ENCODE results near the gene NOTO.

NOTO gene

DNA sequence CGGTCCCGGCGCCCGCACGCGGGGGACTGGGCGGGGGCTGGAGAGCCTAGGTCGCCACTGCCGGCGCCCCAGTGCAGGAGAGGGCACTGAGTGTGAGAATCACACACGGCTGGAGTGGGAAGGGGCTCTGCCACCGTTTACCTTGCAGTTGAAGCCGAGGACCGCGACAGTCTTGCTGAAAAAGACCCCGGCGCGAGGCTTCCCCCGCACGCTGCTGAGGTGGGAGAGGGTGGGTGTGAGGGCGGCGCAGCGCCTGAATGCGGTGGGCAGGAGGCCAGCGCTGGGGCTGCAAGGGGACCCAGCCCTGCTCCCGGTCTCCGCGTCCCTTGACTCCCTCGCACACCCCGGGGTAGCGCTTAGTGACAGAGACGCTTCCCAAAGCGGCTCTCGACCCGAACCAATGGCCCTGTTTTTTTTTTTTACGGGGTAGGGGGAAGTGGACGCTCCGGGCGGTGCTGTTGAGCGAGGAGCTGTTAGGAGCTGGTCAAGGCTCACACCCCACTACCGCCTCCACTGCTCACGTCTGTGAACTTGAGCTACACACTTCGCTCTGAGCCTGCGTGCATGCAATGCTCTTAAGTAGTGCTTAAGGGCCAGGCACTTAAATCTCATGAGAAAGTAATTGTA lies 794 bp downstream of the NOTO start:
- DNase-seq = no peak

DNA sequence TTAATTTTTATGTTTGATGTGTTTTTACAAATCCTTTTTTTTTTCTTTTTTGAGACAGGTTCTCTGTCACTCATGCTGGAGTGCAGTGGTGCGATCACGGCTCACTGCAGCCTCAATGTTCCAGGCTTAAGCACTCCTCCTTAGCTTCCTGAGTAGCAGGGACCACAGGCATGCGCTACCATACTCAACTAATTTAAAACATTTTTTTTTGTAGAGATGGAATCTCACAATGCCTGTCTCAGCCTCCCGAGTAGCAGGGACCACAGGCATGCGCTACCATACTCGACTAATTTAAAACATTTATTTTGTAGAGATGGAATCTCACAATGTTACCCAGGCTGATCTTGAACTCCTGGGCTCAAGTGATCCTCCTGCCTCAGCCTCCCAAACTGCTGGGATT lies 3.2 kb downstream of the NOTO start:
- no peak for DNase-seq

DNA sequence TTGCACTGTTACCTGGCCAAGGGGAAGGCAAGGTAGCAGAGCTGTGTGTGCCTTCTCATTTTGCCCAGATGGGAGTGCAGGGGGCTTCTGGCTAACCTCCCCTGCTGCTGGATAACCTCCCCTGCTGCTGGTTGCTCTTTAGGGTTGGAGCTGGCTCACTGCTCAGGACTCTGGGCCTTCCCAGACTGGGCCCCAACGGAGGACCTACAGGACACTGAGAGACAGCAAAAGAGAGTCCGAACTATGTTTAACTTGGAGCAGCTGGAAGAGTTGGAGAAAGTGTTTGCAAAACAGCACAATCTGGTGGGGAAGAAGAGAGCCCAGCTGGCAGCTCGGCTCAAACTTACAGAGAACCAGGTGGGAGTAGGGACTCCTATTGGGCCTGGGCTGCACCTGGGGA lies 5.9 kb downstream of the NOTO start:
- DNase-seq = no peak

DNA sequence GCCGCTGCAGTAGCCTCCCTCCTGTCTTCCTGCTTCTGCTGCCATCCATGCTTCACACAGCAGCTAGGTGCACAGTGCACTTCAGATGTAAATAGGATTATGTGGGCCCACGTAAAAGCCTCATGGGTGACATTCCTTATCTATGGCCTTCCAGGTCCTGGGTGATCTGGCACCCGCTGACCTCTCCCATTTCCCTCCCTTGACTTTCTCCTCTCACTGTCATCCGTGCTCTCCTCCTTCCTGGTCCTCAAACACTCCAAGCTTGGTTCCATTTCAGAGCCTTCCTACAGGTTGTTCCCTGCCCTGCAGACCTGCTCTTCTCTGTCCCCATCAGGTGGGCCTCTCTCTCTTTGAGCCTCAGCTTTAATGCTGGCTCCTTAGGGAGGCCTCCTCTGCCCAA lies 7.6 kb downstream of the NOTO start:
- no peak for DNase-seq

DNA sequence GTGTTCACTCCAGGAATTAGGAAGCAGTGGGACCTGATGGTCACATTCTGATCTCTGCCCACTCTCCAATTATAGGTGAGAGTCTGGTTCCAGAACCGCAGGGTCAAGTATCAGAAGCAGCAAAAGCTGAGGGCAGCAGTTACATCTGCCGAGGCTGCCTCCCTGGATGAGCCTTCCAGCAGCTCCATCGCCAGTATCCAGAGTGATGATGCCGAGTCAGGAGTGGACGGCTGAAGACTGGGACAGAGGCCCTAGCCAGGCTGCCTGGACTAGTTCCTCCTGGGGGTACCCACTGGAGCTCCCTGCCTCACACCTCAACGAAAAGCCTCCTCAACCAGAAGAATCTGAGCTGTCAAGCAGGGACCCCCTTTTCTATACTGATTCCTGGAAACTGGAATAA lies 8.3 kb downstream of the NOTO start:
- no peak for DNase-seq

DNA sequence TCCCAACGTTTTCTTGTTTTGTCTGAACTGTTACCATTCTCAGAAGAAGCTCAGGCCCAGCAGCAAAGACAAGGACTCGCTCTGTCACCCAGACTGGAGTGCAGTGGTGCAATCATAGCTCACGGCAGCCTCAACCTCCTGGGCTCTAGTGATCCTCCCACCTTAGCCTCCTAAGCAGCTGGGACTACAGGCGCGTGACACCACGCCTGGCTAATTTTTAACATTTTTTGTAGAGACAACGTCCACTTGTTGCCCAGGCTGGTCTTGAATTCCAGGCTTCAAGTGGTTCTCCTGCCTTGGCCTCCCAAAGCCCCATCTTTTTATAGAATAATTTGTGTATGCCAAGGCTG lies 9.7 kb downstream of the NOTO start:
- DNase-seq = no peak

DNA sequence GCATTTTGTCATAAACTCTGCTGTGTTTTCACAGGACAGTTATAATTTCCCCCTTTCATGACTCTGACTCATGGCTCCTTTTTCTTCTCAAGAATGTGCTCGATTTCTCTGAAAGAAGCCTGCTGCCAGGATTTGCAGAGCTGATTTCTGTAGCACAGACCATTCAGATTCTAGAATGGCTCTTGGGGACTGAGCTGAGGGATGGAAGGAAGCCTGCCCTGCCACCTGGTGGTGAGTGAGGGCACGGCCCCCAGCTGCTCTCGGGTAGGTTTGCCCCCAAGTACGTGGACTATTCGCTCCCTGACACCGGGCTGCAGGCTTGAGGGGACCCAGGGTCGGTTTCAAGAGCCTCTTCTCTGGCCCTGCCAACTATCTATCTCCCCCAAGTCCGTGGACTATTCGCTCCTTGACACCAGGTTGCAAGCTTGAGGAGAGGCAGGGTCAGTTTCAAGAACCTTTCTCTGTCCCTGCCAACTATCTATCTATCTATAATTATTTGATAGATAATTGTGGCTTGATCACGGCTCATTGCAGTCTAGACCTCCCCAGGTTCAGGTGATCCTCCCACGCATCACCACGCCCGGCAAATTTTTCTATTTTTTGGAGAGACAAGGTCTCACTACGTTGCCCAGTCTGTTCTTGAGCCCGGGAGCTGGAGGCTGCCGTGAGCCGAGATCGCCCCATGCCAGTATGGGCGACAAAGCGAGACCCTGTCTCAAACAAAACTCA lies 10.2 kb downstream of the NOTO start:
- peak; percentile 79 for DNase-seq

DNA sequence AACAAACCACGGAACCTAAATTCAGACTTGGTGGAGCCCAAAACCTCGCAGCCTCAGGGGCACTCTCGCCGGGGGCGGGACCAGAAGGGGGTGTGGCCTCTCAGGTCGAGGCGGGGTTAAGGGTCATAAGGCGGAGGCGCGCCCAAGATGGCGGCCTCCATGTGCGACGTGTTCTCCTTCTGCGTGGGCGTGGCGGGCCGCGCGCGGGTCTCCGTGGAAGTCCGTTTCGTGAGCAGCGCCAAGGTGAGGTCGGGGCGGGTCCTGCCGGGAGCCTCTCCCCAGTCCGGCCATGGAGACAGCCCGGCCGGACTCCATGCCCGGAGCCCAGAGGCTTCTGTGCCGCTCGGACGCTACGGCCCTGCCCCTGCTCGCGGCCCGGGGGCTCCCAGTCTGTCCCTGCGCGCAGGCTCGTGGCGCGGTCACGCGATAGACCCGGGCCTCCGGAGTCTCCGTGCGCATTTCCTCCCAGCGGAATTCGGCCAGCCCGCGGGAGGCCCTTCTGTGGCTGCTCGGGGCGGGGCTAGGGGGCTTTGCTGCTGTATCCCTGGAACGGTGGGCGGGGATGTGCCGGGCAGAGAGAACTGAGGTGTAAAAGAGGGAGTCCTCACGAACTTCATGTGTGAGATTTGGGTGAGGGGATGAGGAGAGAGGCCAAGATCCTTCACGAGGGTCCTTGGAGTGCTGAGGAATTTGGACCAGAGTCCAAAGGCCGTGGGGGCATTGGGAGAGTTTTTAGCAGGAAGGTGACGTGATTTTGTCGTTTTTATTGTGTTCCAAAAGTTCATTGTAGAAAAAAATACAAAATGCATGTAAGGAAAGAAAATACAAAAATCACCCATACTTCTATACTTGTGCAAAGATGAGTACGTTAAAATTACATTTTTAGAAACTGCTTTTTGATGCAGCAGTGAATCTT lies 12.0 kb downstream of the NOTO start, which contains the start of gene SMYD5:
SMYD5 (plus strand) TSS at position 126 of the 916 bp plus-strand sequence; CDS start at position 148, 22 bp downstream.
- peak; percentile 93 for DNase-seq

DNA sequence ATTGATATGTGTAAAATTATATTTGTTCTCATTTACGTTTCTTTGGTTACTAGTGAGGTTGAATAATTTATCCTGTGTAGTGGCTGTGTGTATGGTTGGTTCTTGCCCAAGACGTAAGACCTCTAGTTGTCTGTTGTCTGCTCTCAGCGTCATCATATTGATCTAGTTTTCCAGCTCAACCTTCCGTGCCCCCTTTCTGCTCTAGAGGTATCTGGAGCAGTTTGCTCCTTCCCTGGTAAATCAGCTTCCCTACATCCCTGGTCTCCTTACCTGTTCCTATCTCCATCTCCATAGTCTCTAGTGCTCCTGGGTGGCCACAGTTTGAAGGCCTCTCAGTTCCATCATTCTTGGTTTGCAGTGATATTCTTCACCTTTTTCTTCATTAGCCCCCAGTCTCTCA lies 12.9 kb downstream of the NOTO start:
- DNase-seq = no peak

DNA sequence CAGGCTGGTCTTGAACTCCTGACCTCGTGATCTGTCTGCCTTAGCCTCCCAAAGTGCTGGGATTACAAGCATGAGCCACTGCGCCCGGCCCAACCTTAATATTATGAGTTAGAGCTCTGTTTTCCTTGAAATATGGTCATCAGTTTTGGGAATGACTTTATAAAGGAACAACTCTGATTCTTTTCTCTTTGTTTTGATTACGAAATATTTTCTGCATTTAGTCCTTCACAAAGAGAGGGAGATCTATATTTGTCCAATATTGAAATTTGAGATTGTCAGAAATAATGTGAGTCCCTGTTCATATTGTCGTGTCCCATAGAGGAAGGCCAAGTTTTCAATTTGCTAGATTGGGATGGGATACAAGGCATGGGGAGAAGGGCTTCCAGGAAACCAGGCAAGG lies 14.8 kb downstream of the NOTO start:
- DNase-seq = no peak

DNA sequence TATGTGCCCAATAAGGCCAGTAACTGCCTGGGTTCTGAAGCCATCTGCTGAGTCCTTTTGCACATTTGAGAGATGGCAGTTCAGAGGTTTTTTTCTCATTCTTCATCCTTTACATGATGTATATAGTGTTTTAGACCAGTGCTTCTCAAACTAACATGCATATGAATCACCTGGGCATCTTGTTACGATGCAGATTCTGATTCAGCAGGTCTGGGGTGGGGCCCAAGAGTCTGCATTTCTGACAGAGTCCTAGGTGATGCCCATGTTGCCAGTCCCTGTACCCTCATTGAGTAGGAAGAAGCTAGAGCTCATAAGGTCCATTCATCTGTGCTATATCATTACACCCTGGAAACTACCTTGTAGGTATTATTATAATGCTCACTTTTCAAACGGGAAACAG lies 15.5 kb downstream of the NOTO start:
- DNase-seq = no peak

DNA sequence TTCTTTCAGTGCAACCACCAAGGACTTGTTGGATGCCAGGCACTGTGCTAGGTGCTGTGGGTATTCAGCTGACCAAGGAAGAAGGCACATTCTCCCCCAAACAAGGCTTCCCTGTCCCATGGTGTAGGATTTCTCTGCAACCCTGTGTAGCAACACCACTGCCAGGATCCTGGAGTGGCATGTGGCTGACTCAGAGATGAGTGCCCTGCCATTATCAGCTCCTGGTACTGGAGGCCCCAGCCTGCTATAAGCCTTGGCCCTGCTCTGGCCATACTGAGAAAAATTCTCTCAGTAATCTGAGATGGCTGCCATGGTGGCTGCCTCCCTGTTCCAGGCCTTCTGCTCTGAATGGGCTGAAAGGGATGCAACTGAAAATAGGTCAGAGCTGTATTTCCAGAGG lies 15.9 kb downstream of the NOTO start:
- DNase-seq = no peak

DNA sequence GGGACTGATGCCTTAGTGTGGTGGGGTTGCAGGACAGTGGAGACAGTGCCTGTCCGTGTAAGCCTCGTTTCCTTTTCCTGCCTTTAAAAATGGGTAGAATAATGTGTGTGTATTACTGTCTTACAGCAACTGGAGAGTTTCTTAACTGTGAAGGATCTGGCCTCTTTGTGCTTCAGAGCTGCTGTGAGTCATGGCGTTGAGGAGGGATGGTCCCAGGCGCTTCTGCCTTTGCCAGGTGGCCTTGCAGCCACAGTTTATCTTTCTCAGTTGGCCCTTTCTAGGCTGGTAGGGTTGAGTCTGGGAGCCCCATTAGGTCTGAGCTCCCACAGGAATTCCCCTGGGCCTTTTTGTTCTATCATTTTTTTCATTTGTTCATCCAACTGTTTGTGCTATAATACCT lies 21.4 kb downstream of the NOTO start:
- DNase-seq = no peak

DNA sequence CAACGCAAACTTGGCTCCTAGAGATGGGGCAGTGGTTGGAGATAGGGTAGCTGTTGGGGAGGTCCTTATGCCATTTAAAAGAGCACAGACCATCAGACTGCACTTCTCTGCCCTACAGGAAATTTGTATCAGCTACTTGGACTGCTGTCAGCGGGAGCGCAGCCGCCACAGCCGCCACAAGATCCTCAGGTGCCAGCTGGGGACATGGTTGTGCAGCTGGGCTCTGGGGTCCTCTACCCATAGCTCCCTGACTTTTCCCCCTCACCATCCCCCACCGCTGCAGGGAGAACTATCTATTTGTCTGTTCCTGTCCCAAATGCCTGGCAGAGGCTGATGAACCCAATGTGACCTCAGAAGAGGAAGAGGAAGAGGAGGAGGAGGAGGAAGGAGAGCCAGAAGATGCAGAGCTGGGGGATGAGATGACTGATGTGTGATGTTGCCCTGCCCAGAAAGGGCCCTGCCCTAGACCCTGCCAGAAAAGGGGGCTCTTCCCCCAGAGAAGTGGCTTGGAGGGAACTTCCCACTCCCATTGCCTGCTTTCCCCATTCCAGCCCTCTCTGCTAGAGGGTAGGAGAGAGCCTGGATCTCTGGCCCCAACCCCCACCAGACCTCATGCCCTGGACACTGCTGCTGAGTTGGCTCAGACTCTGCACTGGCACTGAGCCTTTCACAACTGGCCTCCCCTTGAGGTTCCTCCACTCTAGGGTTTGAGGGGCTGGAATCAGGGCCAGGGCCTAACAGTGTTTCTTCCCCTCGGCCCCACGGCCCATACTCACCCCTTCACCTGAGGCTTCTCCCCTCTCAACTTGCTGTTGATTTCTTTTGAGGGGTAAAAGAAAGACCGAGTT lies 23.4 kb downstream of the NOTO start:
- no peak for DNase-seq

DNA sequence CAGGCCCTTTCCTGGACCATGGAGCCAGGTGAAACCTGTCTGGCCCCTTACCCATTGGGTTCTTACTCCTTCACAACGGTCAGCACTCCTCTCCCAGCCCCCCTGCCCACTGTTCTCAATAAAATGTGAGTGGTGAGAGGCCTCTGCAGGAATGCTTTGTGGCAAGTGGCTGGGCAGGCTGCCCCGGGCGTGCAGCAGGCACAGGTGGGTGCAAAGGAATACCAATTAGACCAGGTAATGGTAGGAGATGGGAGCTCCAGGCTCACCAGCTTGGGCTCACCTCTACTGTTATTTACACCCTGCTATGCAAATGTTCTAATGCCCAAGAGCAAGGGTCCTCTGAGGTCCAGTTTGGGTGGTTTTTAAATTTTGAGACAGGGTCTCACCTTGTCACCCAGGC lies 24.7 kb downstream of the NOTO start:
- DNase-seq = no peak

DNA sequence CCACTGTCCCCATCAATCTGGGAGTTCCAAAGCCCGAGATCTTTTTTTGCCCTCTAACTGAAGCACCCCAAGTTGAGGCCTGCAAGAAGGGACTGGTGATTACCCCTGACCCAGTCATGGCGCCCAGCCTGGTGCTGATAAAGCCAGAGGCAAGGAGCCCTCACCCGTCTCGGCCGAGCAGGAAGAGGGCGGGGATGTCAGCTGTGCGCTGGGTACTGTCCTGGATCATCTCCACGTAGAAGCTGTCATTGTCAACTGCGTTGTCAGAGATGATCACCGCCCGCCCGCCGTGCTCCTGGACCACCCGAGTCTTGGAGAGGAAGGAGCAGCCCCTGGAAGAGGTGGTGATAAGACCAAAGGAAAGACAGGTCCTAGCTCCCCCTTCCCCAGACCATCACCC lies 26.3 kb downstream of the NOTO start:
- no peak for DNase-seq

DNA sequence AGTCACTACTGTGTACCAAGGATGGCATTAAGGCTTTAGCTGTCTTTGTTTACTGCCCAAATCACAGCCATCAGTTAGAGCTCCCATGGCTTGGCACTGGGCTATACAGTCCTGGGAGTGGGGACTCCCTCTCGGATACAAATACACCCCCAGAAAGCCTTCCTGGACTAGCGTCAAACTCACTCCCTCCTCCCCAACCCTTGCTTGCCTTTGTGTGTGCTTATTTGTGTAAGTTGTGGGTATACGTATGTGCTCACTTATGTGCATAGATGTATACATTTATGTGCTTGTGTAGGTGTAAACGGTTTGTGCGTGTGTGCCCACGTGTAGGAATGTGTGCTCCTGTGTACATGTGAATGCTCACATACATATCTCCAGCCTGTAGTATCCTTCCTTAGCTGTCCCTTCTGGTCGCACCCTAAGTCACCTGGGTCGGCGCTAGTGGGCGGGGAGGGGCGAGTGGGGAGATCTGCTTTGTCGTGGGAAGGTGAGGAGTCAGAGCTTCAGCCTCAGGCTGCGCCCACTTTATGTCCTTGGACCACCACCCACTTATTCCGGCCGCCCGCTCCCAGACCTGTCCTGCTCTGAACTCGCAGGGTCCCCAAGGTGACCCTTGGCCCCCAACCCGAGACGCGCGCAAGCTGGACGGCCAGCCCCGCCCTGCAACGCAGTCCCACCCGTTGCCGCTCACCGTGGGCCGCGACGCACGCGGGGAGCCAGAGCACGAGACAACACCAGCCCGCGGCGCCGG lies 30.2 kb downstream of the NOTO start:
- DNase-seq = peak; percentile 27

DNA sequence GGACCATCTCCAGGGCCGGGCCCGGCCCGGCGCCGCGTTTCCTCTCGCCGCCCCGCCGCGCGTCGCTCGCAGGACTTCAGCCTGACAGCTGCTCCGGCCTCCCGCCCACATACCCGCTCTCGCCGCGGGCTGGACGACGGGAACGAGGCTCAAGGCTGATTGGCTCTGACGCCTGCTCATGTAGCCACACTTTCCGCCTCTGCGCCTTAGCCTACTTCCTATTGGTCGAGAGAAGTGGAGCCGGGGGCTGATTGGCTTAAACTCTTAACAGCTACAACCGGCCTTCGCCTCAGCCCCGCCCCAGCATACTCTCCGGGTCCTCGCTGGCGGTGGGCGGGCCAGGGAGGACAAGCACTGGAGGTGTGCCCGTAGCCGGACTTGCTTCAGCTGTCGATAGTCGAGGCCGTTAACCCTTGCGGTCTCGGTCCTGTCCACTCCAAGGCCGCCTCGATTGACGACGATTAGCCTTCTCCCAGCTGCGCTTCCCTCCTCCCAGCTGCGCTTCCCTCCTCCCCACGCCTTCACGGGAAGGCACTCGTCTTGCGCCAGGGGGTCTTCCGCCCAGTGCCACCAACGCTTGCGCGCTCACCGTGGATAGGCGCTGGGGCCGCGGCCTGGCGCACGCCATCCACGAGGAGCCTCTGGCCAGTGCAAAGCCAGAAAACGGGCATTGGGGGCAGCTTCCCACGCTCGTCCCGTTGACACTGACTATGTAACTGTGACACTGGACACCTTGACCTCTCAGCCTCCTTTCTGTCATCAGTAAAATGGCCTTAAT lies 31.0 kb downstream of the NOTO start, which contains the start of gene PRADC1:
PRADC1 (minus strand) TSS at position 86 of the 778 bp plus-strand sequence; CDS start at position 7, 79 bp downstream.
- DNase-seq = peak; percentile 96

DNA sequence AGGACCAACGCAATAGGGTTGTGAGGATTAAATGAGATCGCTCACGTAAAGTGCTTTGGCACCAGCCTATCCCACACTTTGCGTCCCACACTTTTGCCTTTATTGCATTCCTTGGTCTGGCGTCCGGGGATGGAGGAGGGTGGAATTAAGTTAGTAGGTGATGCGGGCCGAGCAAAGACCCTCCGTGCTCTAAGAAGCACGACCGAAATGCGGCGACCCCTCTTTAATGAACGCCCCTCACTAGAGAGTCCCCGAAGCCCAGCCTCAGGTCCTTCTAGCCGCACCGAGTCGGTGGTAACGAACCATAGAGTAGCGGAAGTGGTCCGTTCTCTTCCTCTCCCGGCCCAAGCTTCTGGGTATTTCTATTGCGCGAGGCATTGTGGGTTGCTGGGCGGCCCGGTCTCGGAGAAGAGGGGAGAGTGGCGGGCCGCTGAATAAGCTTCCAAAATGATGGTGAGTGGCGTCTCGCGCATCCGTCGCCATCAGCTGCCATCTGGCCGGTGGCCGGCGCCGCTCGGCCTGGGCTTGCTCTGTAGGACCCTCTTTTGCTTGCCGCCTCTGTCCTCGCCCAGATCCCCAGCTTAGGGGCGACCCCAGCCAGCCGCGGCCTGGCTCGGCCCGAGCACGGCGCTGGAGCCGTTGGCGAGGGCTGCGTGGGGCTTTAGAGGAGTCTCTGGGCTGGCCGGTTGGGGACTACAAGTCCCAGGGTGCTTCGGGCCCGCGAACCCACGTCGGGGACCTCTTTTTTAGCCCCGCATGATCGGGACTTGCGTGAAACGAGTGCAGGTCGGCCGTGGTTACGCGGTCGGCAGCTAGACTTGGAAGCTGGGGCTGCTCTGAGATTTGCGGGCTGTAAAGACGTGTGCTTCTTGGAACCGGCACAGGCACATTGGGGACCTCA lies 31.8 kb downstream of the NOTO start, which contains the start of gene CCT7:
CCT7 (plus strand) TSS at position 377 of the 901 bp plus-strand sequence; CDS start at position 448, 71 bp downstream.
- peak; percentile 90 for DNase-seq

All from stimulated activated CD4-positive, alpha-beta T cell treated with anti-CD3 and anti-CD28 coated beads, Interleukin-4, amount 100 ng/mL, for 24 hours (primary cell).